ENCODE results near the gene ZBP1.

DNA sequence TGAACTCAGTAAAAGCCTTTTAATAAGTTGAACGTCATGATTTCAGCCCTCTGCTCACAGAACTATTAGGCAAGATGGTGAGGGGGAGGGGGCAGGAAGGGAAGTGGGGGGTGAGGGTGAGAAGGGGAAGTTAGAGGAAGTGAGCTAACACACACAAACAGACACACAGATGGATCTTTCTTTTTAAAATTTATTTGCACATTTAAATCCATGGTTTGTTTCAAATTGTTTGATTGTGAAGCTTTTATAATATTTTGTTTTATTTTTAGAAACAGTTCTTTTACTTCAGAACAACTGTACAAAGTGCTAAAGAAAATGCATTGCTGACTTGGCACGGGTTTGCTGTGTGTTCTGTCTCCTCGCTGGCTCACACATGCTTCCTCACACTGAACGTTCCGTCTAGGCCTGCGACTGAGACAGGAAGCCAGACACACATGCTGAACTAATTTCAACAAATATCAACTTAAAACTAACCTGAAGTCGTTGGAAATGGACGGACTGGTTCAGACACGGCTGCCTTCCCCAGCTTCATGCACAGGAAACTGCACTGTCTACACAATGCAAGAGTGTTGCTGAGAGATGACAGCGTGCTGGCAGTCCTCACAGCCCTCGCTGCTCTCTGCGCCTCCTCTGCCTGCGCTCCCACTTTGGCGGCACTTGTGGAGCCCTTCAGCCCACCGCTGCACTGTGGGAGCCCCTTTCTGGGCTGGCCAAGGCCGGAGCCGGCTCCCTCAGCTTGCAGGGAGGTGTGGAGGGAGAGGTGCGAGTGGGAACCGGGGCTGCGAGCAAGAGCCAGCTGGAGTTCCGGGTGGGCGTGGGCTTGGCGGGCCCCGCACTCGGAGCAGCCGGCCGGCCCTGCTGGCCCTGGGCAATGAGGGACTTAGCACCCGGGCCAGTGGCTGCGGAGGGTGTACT, 8.1 kb upstream of the ZBP1 start:
- no peak for TF ChIP-seq POLR2AphosphoS5 (IDR thresholded peaks at IDR 0.05)
- TF ChIP-seq, protein P1, sequence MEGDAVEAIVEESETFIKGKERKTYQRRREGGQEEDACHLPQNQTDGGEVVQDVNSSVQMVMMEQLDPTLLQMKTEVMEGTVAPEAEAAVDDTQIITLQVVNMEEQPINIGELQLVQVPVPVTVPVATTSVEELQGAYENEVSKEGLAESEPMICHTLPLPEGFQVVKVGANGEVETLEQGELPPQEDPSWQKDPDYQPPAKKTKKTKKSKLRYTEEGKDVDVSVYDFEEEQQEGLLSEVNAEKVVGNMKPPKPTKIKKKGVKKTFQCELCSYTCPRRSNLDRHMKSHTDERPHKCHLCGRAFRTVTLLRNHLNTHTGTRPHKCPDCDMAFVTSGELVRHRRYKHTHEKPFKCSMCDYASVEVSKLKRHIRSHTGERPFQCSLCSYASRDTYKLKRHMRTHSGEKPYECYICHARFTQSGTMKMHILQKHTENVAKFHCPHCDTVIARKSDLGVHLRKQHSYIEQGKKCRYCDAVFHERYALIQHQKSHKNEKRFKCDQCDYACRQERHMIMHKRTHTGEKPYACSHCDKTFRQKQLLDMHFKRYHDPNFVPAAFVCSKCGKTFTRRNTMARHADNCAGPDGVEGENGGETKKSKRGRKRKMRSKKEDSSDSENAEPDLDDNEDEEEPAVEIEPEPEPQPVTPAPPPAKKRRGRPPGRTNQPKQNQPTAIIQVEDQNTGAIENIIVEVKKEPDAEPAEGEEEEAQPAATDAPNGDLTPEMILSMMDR (IDR thresholded peaks at IDR 0.05): no peak
- TF ChIP-seq POLR2A (IDR thresholded peaks at IDR 0.05): no peak
